Measurements from ENCODE around the gene OR52B6. TPM values are rescaled to one million over a fixed set of nuclear protein-coding genes. Genes with fewer than 3 reads are reported as not detected.

The OR52B6 gene
- total and polyA plus RNA-seq, 2 of the 13 experiments (the other 11 are each of a cell fraction or from before 2014, with no cell fraction given) = not detected

GRCh38 chr11:5534046-5534445 lies 46.6 kb upstream of the OR52B6 start:
- no peak for DNase-seq (ENCODE audit: low spot score)
- 0% methylated on average over 1 of the region's 1 CpG for WGBS (ENCODE audit: low lambda C conversion rate)
- Histone ChIP-seq H3K9me3 (ENCODE audit: low read length) (no peaks in the 10 kb centered on the region), H3K27ac (ENCODE audit: extremely low read length, insufficient read depth, low read length) (no peak overlapping the region), H3K79me2 (ENCODE audit: insufficient read depth, low read length) (no peaks in the 10 kb centered on the region), H3K4me3 (replicated peaks in 1 of 3; ENCODE audit: insufficient read depth in 1 of 3, low read depth in 2 of 3, low read length in 3 of 3) (no peak overlapping the region), H3K4me2 (ENCODE audit: low read depth, low read length) (no peak overlapping the region), H3K4me1 (ENCODE audit: insufficient read depth, low read length) (no peaks in the 10 kb centered on the region), H3K9ac (ENCODE audit: insufficient read depth, low read depth, low read length) (no peak overlapping the region), H3K36me3 (replicated peaks in 1 of 2; ENCODE audit: control insufficient read depth in 1 of 2, insufficient read depth in 2 of 2, low read length in 2 of 2) (no peaks in the 10 kb centered on the region), H4K20me1 (ENCODE audit: insufficient read depth, low read length) (no peaks in the 10 kb centered on the region), H3K27me3 (ENCODE audit: control insufficient read depth in 1 of 2, insufficient read depth in 2 of 2, low read length in 2 of 2) (peaks cover 0 to 3% of the 10 kb centered on the region in 2 experiments; a peak in 1 of 5 replicates), H2AFZ (ENCODE audit: low read length) (no peak overlapping the region)
- FAIRE-seq = no peak
- intact Hi-C loops (cut with micrococcal nuclease; ENCODE audit: unreplicated experiment) = no loop called here
- ChIA-PET POLR2A (no interaction called here), CTCF (ENCODE audit: low intra/inter-chr PET ratio, low total read pairs) (no interaction called here)
- TF ChIP-seq CEBPB (IDR thresholded peaks at IDR 0.05; ENCODE audit: borderline replicate concordance, low read depth, low read length) (0 out of 2 replicates have a peak, but pooled peaks have one; percentile 4), ZNF136 (CRISPR knock-in tag; IDR thresholded peaks at IDR 0.05; ENCODE audit: low read depth) (no peak)
- BruUV-seq (replicated peaks) = no TSS peak
- in situ Hi-C loops (cut with HindIII; ENCODE audit: extremely low pct_ligation_motif_present, low pct_unique_long_range_greater_than_20kb) = no loop called here
- no peak for ATAC-seq

- CTCF ChIA-PET (ENCODE audit: low intra/inter-chr PET ratio, low total read pairs) = no interaction called here
- TF ChIP-seq MATR3 (CRISPR knock-in tag; IDR thresholded peaks at IDR 0.05) (no peak), ZNF616 (CRISPR knock-in tag; IDR thresholded peaks at IDR 0.05; ENCODE audit: low read depth) (no peak), SP4 (CRISPR knock-in tag; IDR thresholded peaks at IDR 0.05) (no peak), ZNF747 (CRISPR knock-in tag; IDR thresholded peaks at IDR 0.05; ENCODE audit: borderline replicate concordance) (no peak), GMEB2 (CRISPR knock-in tag; IDR thresholded peaks at IDR 0.05; ENCODE audit: low read depth) (no peak), ZNF451 (CRISPR knock-in tag; IDR thresholded peaks at IDR 0.05) (no peak), USF2 (IDR thresholded peaks at IDR 0.05; ENCODE audit: low read depth, low read length) (no peak), USF2 (CRISPR knock-in tag; IDR thresholded peaks at IDR 0.05; ENCODE audit: borderline replicate concordance) (no peak), ZNF337 (CRISPR knock-in tag; IDR thresholded peaks at IDR 0.05; ENCODE audit: borderline replicate concordance, low read depth) (no peak), JARID2 (CRISPR knock-in tag; IDR thresholded peaks at IDR 0.05; ENCODE audit: insufficient replicate concordance) (no peak), PATZ1 (CRISPR knock-in tag; IDR thresholded peaks at IDR 0.05) (no peak), ZFP82 (CRISPR knock-in tag; IDR thresholded peaks at IDR 0.05; ENCODE audit: borderline replicate concordance) (no peak)
These were observed 44.2 kb upstream of the OR52B6 start for GRCh38 chr11:5536482-5536881.

More at GRCh38 chr11:5536482-5536881, 44.2 kb upstream of the OR52B6 start:
- no peaks in the 10 kb centered on the region for H3K9me3 ChIP-seq (ENCODE audit: low read length)
- no TSS peak for BruUV-seq (replicated peaks)
- no peaks in the 10 kb centered on the region for H3K36me3 ChIP-seq (replicated peaks in 1 of 2; ENCODE audit: control insufficient read depth in 1 of 2, insufficient read depth in 2 of 2, low read length in 2 of 2)
- POLR2A ChIA-PET = no interaction called here
- no peaks in the 10 kb centered on the region for H4K20me1 ChIP-seq (ENCODE audit: insufficient read depth, low read length)
- no peak overlapping the region for H3K4me3 ChIP-seq (replicated peaks in 1 of 3; ENCODE audit: insufficient read depth in 1 of 3, low read depth in 2 of 3, low read length in 3 of 3)
- no peak overlapping the region for H3K4me2 ChIP-seq (ENCODE audit: low read depth, low read length)
- no peak for FAIRE-seq
- in situ Hi-C loops (cut with HindIII; ENCODE audit: extremely low pct_ligation_motif_present, low pct_unique_long_range_greater_than_20kb) = no loop called here
- intact Hi-C loops (cut with micrococcal nuclease; ENCODE audit: unreplicated experiment) = no loop called here
- H3K4me1 ChIP-seq (ENCODE audit: insufficient read depth, low read length) = no peaks in the 10 kb centered on the region
- no peak overlapping the region for H3K27ac ChIP-seq (ENCODE audit: extremely low read length, insufficient read depth, low read length)
- no peaks in the 10 kb centered on the region for H3K79me2 ChIP-seq (ENCODE audit: insufficient read depth, low read length)
- H3K9ac ChIP-seq (ENCODE audit: insufficient read depth, low read depth, low read length) = no peak overlapping the region
- H2AFZ ChIP-seq (ENCODE audit: low read length) = no peak overlapping the region
- H3K27me3 ChIP-seq (ENCODE audit: control insufficient read depth in 1 of 2, insufficient read depth in 2 of 2, low read length in 2 of 2) = no peaks in the 10 kb centered on the region; a peak in 1 of 5 replicates
- DNase-seq (ENCODE audit: low spot score) = no peak
- no peak for ATAC-seq
